ENCODE data around the gene DDX43. TPM values are rescaled to one million over a fixed set of nuclear protein-coding genes. Genes with fewer than 3 reads are reported as not detected.
"Not testable (repeated sequence)": the region's sequence is repeated elsewhere in the genome, so short reads cannot be mapped to it uniquely, and the experiment has no call there.

Gene DDX43
- total and polyA plus RNA-seq, 2 donors (not counting 1 experiment from before 2014, with no cell fraction given), result 1.5 to 2.0 TPM

- H3K9me3 ChIP-seq (ENCODE audit: control insufficient read depth, insufficient read depth, low read depth, low read length), result no peaks in the 10 kb centered on the region
- no peaks in the 10 kb centered on the region for H3K79me2 ChIP-seq (ENCODE audit: control insufficient read depth, insufficient read depth, low read length)
- no peak overlapping the region for H3K4me2 ChIP-seq (ENCODE audit: extremely low read depth, insufficient read depth, low read length)
- H3K27ac ChIP-seq (ENCODE audit: insufficient read depth, low read length), result no peak overlapping the region
- no peak overlapping the region for H3K9ac ChIP-seq (ENCODE audit: insufficient read depth, low read length)
- TF ChIP-seq EZH2 (IDR thresholded peaks at IDR 0.05; ENCODE audit: low read length, missing control alignments) (no peak), CTCF (conservative IDR thresholded peaks at IDR 0.05 in 1 of 2, IDR thresholded peaks at IDR 0.05 in 1 of 2; ENCODE audit: low read depth in 1 of 2, low read length in 2 of 2) (no peak)
- no peaks in the 10 kb centered on the region for H3K27me3 ChIP-seq (ENCODE audit: control insufficient read depth, insufficient read depth, low read length)
- no peaks in the 10 kb centered on the region for H4K20me1 ChIP-seq (ENCODE audit: control insufficient read depth, extremely low read depth, insufficient read depth, low read length)
- DNase-seq (ENCODE audit: low read depth in 2 of 2), result no peak
- H3K4me3 ChIP-seq (replicated peaks in 1 of 4; ENCODE audit: control extremely low read depth in 1 of 4, insufficient read depth in 1 of 4, low read depth in 3 of 4, low read length in 4 of 4), result no peak overlapping the region
- no peaks in the 10 kb centered on the region for H3K4me1 ChIP-seq (ENCODE audit: control insufficient read depth, extremely low read depth, insufficient read depth, low read length)
- H2AFZ ChIP-seq (ENCODE audit: low read length), result no peak overlapping the region
- no peaks in the 10 kb centered on the region for H3K36me3 ChIP-seq (ENCODE audit: control insufficient read depth, insufficient read depth, low read length)
Observed at GRCh38 chr6:73389854-73390253, 4.8 kb upstream of the DDX43 start.

- H3K4me1 ChIP-seq (ENCODE audit: control insufficient read depth, extremely low read depth, insufficient read depth, low read length), result no peaks in the 10 kb centered on the region
- H3K9me3 ChIP-seq (ENCODE audit: control insufficient read depth, insufficient read depth, low read depth, low read length), result no peaks in the 10 kb centered on the region
- H3K36me3 ChIP-seq (ENCODE audit: control insufficient read depth, insufficient read depth, low read length), result no peaks in the 10 kb centered on the region
- no peak overlapping the region for H3K4me2 ChIP-seq (ENCODE audit: extremely low read depth, insufficient read depth, low read length)
- no peak overlapping the region for H2AFZ ChIP-seq (ENCODE audit: low read length)
- no peak for DNase-seq (ENCODE audit: low read depth in 2 of 2)
- H3K79me2 ChIP-seq (ENCODE audit: control insufficient read depth, insufficient read depth, low read length), result no peaks in the 10 kb centered on the region
- no peak for TF ChIP-seq CTCF (conservative IDR thresholded peaks at IDR 0.05 in 1 of 2, IDR thresholded peaks at IDR 0.05 in 1 of 2; ENCODE audit: low read depth in 1 of 2, low read length in 2 of 2)
- no peak for TF ChIP-seq EZH2 (IDR thresholded peaks at IDR 0.05; ENCODE audit: low read length, missing control alignments)
- H3K27me3 ChIP-seq (ENCODE audit: control insufficient read depth, insufficient read depth, low read length), result no peaks in the 10 kb centered on the region
- no peak overlapping the region for H3K4me3 ChIP-seq (replicated peaks in 1 of 4; ENCODE audit: control extremely low read depth in 1 of 4, insufficient read depth in 1 of 4, low read depth in 3 of 4, low read length in 4 of 4)
- H3K9ac ChIP-seq (ENCODE audit: insufficient read depth, low read length), result no peak overlapping the region
- H4K20me1 ChIP-seq (ENCODE audit: control insufficient read depth, extremely low read depth, insufficient read depth, low read length), result no peaks in the 10 kb centered on the region
- H3K27ac ChIP-seq (ENCODE audit: insufficient read depth, low read length), result no peak overlapping the region
Observed at GRCh38 chr6:73391675-73392074, 3.0 kb upstream of the DDX43 start.

- not testable (repeated sequence) for H3K4me3 ChIP-seq (replicated peaks in 1 of 4; ENCODE audit: control extremely low read depth in 1 of 4, insufficient read depth in 1 of 4, low read depth in 3 of 4, low read length in 4 of 4); H3K27me3 ChIP-seq (ENCODE audit: control insufficient read depth, insufficient read depth, low read length); H2AFZ ChIP-seq (ENCODE audit: low read length); H3K36me3 ChIP-seq (ENCODE audit: control insufficient read depth, insufficient read depth, low read length); H3K4me2 ChIP-seq (ENCODE audit: extremely low read depth, insufficient read depth, low read length); H3K79me2 ChIP-seq (ENCODE audit: control insufficient read depth, insufficient read depth, low read length); DNase-seq (ENCODE audit: low read depth in 2 of 2); H3K9ac ChIP-seq (ENCODE audit: insufficient read depth, low read length); H3K27ac ChIP-seq (ENCODE audit: insufficient read depth, low read length); H4K20me1 ChIP-seq (ENCODE audit: control insufficient read depth, extremely low read depth, insufficient read depth, low read length); H3K9me3 ChIP-seq (ENCODE audit: control insufficient read depth, insufficient read depth, low read depth, low read length); H3K4me1 ChIP-seq (ENCODE audit: control insufficient read depth, extremely low read depth, insufficient read depth, low read length)
Observed at GRCh38 chr6:73392188-73392587, 2.4 kb upstream of the DDX43 start.

Data from fibroblast of lung (primary cell).